Right renal pelvis (tissue), 4 donors: Measurements from ENCODE around the gene AADACL3. TPM values are rescaled to one million over a fixed set of nuclear protein-coding genes. Genes with fewer than 3 reads are reported as not detected.
"Not testable (repeated sequence)": the region's sequence is repeated elsewhere in the genome, so short reads cannot be mapped to it uniquely, and the experiment has no call there.

Experiments used
- DNase-seq, 4 donors: peaks; one replicate each; pipeline ENCODE4 v3.0.0-alpha.2; 2013; ENCODE audit warnings: low read depth in 4 of 4, low spot score in 3 of 4, missing footprints in 1 of 4
- polyA plus RNA-seq, 4 donors: library from polyadenylated mRNA; unstranded; fragments of 120-200 nt; gene quantifications; one replicate each; pipeline ENCODE4 v1.2.1, GENCODE V29; 2013; ENCODE audit not compliant: insufficient read length in 4 of 4

Gene AADACL3
- polyA plus RNA-seq, 4 donors, result not detected

- not testable (repeated sequence) for DNase-seq
These were observed 2.3 kb upstream of the AADACL3 start for GRCh38 chr1:12713651-12714050.

GRCh38 chr1:12714710-12715475 is 1.0 kb upstream of the AADACL3 start:
- no peak for DNase-seq

GRCh38 chr1:12717301-12717838 is 1.5 kb downstream of the AADACL3 start:
- no peak for DNase-seq

DNA sequence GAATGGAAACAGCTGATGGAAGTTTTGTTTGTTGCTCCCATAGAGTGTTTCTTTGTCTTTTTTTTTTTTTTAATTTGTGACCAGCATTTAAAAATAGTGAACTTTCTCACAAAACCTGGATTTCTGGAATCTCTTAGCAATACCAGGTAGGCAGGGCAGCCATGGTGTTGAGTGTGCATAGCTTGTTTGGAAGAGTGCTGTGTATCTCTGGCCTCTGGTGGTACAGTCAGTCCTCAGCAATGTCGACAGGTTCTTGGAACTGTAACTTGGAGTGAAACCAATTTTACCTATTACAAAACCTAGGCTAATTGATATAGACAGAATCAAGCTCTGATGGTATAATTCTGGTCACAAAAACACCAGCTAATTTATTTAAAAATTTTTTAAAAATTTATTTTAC is 6.7 kb downstream of the AADACL3 start:
- DNase-seq, result no peak

GRCh38 chr1:12728391-12728790 is 12.5 kb downstream of the AADACL3 start:
- no peak for DNase-seq

DNA sequence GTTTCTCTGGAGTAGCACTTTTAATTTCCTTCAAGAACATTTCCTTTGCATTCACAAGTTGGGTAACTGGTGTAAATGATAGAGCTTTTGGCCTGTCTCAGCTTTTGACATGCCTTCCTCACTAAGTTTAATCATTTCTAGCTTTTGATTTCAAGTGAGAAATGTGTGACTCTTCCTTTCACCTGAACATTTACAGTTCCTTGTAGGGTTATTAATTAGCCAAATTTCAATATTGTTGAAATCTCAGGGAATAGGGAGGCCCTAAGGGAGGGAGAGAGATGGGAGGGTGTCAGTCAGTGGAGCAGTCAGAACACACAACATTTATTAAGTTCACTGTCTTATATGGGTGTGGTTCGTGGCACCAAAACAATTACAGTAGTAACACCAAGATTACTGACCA is 14.2 kb downstream of the AADACL3 start:
- no peak for DNase-seq

DNA sequence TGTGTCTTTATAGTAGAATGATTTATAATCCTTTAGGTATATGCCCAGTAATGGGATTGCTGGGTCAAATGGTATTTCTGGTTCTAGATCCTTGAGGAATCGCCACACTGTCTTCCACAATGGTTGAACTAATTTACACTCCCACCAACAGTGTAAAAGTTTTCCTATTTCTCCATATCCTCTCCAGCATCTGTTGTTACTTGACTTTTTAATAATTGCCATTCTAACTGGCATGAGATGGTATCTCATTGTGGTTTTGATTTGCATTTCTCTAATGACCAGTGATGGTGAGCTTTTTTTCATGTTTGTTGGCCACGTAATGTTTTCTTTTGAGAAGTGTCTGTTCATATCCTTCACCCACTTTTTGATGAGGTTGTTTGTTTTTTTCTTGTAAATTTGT is 15.2 kb downstream of the AADACL3 start:
- DNase-seq, result not testable (repeated sequence)

GRCh38 chr1:12734651-12735050 is 18.7 kb downstream of the AADACL3 start:
- no peak for DNase-seq

DNA sequence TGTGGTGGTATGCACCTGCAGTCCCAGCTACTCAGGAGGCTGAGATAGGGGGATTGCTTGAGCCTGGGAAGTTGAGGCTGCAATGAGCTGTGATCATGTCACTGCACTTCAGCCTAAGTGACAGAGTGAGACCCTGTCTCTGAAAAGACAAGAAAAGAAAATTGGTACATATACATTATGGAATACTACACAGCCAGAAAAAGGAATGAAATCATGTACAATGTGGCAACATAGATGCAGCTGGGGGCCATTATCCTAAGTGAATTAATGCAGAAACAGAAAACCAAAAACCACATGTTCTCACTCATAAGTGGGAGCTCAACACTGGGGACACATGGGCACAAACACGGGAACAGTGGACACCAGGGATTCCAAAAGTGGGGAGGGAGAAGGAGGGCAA is 23.0 kb downstream of the AADACL3 start:
- DNase-seq, result no peak

DNA sequence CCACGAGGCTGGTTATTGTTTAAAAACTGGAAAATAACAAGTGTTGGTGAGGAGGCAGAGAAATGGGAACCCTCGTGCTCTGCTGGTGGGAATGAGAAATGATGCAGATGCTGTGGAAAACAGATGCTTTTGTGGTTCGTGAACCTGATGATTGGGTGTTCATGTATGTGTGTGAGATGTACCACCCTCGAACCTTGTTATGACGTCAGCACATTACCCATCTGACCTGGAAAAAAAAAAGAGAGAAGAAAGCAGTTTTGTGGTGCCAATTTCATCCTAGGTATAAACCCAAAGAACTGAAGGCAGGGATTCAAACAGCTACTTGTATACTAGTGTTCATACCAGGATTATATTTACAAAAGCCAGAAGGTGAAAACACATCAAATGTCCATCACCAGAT is 23.7 kb downstream of the AADACL3 start:
- no peak for DNase-seq

DNA sequence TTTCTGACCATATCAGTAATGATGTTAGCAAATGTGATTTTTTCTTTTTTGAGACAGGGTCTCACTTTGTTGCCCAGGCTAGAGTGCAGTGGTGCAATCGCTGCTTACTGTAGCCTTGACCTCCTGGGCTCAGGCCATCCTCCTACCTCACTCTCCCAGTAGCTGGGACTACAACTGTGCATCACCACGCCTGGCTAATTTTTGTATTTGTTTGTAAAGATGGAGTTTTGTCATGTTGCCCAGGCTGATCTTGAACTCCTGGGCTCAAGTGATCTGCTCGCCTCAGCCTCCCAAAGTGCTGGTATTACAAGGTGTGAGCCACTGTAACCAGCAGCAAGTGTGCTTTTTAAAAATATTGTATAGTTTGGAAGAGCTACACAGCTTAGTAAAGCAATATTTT is 26.0 kb downstream of the AADACL3 start:
- DNase-seq, result no peak

- DNase-seq, result no peak
These were observed 29.4 kb downstream of the AADACL3 start for GRCh38 chr1:12745126-12745991.

GRCh38 chr1:12745992-12746323 is 30.0 kb downstream of the AADACL3 start, which contains the start of gene CFAP107:
Gene CFAP107, plus strand, starts transcription at chr1:12746200. Its CDS starts 231 bp downstream, at chr1:12746431.
- DNase-seq, result peak in 2 of 4 donors; percentile 11 to 16

DNA sequence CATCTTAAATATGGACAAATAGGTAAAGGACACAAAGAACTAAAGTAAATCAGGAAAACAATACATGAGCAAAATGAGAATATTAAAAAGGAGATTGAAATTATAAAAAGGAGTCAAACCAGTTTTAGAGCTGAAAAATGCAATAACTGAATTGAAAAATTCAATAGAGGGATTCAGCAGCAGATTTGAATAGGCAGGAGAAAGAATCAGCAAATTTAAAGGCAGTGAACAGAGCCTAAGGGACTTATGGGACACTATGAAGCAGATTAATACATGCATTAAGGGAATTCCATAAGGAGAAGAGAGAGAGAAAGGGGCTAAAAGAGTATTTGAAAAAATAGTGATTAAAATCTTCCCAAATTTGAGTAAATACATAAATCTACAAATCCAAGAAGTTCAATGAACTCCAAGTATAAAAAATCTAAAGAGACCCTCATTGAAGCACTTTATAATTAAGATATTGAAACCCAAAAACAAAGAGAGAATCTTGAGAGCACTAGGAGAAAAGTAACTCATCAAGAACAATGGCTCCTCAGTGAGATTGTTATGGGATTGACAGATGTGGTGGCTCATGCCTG is 33.0 kb downstream of the AADACL3 start:
- no peak for DNase-seq

DNA sequence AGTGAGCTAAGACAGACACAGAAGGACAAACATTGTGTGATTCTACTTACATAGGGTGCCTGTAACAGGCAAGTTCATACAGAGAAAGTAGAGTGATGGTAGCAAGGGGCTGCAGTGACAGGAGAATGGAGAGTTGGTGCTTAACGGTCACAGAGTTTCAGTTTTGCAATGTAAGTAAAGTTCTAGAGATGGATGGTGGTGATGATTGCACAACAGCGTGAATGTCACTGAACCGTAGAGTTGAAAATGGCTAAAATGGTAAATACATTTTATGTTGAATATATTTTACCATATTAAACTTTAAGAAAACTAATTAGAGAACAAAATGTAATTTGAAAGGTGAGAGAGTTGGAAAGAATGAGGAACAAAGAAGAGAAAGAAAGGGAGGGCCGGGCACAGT is 38.8 kb downstream of the AADACL3 start:
- DNase-seq, result no peak

- DNase-seq, result no peak
These were observed 40.4 kb downstream of the AADACL3 start for GRCh38 chr1:12756273-12756672.

GRCh38 chr1:12756768-12757413 is 41.0 kb downstream of the AADACL3 start:
- no peak for DNase-seq

DNA sequence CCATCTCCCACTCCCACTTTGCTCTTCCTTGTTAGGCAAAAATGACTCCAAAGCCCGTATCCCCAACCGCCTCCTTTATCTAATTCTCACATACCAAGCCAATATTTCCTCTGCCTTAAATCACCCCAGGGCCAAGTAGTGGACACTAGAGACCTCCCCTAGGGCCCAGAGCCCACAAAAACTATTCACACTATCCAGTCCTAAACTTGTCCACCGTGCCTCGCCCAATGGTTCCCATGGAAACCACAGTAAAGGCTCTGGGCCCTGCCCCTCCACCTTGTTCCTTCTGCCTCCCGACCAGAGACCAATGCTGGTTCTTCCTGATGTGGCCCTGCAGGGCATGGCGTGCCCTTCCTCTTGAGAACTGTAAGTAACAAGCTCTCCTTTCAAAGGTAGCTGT is 41.9 kb downstream of the AADACL3 start:
- no peak for DNase-seq

DNA sequence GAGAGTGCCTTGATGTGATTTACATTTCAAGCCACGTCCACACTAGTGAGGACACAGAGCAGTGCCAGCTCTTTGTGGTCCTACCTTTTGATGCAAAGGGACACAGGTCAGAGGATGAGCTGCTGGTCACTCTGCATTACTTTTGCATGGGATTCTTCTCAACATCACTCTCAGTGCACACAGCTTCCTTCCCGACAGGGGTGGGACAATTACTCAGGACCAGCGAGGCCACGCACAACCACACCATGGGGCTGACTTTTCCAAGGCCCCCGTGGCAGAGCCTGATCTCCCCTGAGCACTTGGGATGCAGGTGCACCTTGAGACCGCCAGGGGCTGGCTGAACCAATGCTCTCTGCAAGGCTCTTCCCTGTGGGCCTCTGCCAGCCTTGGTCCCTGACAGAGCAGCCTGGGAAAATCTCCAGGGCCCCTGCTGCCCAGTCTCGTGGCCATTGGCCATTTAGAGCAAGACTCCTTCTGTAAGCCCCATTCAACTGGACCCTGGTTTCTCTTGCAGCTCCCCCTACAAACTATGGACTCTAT is 44.4 kb downstream of the AADACL3 start:
- no peak for DNase-seq

DNA sequence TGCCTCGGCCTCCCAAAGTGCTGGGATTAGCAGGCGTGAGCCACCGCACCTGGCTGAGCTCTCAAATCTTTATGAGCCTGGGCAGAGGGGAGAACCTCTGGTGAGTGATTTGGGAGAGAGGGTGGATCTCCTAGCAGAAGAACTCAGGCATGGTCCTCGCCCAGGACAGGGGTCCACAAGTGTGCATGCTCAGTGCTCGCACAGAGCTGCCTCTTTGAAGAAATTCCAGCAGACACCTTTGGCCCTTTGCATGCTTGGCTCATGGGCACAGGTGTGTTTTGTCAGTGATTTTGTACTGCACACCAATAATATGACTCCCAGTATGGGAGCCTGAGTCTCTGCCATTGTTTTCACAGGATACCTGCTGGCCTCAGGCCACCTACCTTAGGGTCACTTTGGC is 45.9 kb downstream of the AADACL3 start:
- DNase-seq, result no peak
